ENCODE data around the gene PLA2G12B.
"Not testable (repeated sequence)": the region's sequence is repeated elsewhere in the genome, so short reads cannot be mapped to it uniquely, and the experiment has no call there.

Gene PLA2G12B

DNA sequence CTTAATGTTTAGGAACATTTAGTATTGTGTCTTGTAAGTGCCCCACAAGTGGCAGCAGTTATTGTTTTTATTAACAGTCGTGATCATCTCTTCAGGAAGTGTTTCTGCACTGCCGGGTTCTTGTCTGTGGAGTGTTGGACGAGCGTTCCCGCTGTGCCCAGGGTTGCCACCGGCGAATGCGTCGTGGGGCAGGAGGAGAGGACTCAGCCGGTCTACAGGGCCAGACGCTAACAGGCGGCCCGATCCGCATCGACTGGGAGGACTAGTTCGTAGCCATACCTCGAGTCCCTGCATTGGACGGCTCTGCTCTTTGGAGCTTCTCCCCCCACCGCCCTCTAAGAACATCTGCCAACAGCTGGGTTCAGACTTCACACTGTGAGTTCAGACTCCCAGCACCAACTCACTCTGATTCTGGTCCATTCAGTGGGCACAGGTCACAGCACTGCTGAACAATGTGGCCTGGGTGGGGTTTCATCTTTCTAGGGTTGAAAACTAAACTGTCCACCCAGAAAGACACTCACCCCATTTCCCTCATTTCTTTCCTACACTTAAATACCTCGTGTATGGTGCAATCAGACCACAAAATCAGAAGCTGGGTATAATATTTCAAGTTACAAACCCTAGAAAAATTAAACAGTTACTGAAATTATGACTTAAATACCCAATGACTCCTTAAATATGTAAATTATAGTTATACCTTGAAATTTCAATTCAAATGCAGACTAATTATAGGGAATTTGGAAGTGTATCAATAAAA is 22.2 kb downstream of the PLA2G12B start:
- no peak for DNase-seq

DNA sequence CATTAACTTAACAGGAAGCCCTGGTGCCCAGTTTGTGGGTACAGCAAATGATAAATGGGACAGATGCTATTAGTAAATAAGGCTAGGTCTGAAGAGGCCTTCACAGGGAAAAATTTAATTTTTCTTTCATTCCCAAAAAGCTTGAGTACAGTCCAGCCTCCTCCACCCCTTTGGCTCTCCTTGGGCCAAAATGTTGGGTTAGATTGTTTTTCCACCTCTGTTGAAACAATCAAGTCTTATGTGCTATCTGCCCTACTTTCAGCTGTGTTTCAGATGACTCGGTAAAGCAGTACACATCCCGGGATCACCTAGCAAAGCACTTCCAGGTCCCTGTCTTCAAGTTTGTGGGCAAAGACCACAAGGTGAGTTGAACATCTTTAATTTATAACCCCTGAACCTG is 24.3 kb downstream of the PLA2G12B start:
- DNase-seq: no peak

- DNase-seq: no peak
Measured at GRCh38 chr10:72928798-72929197, 25.8 kb downstream of the PLA2G12B start.

DNA sequence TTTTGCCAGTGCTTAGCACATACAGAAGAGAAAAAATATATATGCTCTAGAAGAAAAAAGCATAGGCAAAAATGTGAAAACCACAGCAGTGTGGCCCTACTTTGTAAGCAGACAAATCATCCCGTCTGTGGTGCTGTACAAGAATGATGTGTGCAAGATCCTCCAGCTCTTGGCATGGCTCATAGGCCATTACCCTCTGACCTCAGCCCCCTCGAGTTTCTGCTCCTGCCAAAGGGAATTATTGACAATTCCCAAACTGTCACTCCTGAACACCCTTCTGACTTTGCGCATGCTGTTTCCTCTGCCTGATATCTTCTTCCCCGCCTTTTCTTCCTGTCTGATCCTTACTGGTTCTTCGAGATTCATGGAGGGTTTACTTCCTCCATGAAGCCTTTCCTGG is 27.1 kb downstream of the PLA2G12B start:
- no peak for DNase-seq

- no peak for DNase-seq
Measured at GRCh38 chr10:72925951-72926465, 28.6 kb downstream of the PLA2G12B start.

DNA sequence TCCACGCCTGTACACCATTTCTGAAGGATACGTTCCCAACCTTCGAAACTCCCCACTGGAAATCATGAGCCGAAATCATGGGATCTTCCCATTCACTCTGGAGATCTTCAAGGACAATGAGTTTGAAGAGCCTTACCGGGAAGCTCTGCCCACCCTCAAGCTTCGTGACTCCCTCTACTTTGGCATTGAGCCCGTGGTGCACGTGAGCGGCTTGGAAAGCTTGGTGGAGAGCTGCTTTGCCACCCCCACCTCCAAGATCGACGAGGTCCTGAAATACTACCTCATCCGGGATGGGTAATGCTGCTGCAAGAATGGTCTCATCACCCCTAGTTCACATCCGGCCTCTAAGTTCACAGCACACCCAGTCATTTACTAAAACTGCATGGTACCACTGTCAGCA is 30.3 kb downstream of the PLA2G12B start:
- DNase-seq: no peak

DNA sequence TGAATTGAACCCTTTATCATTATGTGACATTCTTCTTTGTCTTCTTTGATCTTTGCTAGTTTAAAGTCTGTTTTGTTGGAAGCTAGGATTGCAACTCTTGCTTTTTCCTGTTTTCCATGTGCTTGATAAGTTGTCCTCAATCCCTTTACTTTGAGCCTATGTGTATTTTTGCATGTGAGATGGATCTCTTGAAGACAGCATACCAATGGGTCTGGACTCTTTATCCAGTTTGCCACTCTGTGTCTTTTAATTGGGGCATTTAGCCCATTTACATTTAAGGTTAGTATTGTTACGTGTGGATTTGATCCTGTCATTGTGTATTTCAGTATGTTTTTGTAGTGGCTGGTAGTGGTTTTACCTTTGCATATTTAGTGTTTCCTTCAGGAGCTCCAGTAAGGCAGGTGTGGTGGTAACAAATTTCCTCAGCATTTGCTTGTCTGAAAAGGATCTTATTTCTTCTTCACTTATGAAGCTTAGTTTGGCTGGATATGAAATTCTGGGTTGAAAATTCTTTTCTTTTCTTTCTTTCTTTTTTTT is 33.4 kb downstream of the PLA2G12B start:
- not testable (repeated sequence) for DNase-seq

DNA sequence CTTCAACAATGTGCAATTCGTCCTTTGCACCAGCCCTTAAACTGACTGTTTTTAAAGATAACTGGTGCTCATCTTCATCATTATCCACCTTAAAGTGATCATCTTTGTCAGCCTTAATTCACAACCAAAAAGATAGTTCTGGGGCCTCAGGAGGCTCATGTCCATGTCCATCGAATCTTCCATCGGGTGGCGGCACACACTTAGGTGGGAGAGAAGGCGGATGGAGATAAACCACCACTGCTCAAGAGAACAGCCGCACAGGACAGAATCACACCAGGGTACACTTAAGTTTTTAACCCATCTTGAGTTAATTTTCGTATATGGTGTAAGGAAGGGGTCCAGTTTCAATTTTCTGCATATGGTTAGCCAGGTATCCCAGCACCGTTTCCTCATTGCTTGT is 36.3 kb downstream of the PLA2G12B start:
- DNase-seq: no peak

GRCh38 chr10:72917803-72918332 is 36.7 kb downstream of the PLA2G12B start:
- not testable (repeated sequence) for DNase-seq

DNA sequence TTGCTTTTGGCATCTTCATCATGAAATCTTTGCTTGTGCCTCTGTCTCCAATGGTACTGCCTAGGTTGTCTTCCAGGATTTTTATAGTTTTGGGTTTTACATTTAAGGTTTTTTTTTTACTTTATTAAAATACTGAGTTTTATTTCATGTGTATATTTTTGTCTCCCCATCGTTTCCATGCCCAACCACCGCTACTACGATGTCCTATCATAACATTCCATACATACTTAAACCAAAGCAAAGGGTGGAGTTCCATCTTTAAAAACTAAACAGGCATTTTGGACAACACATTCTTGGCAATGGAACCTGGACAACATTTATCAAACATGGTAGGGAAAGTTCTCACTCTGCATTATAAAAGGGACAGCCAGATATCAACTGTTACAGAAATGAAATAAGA is 37.4 kb downstream of the PLA2G12B start:
- DNase-seq: not testable (repeated sequence)

DNA sequence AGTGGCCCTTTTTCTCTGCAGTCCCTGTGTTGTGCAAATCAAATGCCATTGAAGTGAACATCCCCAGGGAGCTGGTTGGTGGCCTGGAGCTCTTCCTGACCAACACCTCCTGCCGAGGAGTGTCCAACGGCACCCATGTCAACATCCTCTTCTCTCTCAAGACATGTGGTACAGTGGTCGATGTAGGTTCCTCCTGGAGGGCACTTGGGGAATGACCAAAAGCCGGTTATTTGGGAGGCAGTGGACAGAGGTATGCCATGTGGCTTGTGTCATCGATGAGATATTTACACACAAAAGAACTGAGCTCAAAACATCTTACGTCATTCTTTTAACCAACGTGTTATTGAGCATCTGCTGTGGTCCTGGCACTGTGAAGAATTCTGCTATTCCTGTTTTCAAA is 41.3 kb downstream of the PLA2G12B start:
- DNase-seq: no peak

DNA sequence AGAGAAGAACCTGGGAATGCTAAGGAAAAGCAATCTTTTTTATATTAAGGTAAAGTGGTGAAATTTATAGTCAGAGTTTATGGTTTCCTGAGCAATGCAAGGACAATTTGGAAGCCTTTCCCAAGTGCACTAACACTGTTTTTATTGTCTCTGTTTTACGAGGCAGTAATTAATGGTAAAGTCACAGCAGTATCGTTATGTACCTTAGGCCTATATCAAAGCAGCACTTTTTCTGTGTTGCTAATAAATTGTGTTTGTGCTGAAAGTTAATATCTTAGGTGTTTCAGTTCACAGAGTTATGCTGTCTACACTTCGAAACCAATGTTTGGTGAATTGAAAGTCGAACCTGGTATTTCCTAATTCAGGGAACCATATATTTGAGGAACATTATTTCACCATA is 41.9 kb downstream of the PLA2G12B start:
- DNase-seq: no peak

DNA sequence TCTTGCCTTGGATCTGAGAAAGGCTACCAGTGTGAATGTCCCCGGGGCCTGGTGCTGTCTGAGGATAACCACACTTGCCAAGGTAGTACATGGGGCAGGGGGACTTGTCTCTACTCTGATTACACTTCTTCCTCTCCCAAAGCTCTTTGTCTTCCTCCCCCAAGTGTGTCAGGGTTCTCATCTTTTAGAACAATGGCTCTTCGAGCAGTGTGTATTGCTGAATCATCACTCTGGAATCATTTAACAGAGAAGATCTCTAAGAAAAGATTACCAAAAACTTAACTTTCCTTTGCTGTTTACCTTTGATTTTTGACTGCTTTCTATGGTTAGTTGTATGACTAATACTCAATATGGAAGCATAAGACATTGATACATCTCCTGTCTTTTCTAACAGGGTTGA is 42.8 kb downstream of the PLA2G12B start:
- DNase-seq: no peak

- DNase-seq: no peak
Measured at GRCh38 chr10:72910705-72911104, 43.9 kb downstream of the PLA2G12B start.

DNA sequence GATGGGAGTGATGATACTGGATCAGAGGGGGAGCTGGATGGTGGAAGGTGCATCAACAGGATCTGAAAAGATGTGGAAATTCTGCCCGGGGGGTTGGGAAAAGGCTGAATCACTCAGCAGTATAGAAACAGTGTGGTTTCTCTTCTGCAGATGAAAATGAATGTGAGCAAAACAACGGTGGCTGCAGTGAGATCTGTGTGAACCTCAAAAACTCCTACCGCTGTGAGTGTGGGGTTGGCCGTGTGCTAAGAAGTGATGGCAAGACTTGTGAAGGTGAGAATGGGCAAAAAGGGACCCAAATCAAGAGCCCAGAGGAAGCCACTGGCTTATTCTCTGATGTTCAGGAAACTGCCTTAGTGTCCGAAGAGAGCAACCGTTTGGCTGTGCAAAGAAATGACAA is 48.2 kb downstream of the PLA2G12B start:
- no peak for DNase-seq

DNA sequence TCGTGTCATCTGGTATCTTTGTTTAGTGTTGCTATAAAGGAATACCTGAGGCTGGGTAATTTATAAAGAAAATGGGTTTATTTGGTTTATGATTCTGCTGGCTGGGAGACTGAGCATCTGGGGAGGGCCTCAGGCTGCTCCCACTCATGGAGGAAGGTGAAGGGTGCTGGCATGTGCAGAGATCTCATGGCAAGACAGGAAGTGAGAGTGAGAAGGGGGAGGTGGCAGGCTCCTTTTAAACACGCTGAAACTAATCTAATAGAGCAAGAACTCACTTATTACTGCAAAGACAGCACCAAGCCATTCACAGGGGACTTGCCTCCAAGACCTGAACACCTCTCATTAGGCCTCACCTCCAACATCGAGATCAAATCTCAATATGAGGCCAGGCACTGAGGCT is 49.8 kb downstream of the PLA2G12B start:
- no peak for DNase-seq

DNA sequence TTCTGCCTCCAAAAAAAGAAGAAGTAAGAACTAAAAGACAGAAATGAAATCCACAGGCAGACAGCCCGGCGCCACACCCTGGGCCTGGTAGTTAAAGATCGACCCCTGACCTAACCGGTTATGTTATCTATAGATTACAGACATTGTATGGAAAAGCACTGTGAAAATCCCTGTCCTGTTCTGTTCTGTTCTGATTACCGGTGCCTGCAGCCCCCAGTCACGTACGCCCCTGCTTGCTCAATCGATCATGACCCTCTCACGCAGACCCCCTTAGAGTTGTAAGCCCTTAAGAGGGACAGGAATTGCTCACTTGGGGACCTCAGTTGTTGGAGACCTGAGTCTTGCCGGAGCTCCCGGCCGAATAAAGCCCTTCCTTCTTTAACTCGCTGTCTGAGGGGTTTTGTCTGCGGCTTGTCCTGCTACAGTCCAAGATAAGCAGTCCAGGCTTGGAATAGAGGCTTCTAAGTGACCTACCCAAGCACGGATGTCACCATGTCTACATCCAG is 50.6 kb downstream of the PLA2G12B start:
- not testable (repeated sequence) for DNase-seq

DNA sequence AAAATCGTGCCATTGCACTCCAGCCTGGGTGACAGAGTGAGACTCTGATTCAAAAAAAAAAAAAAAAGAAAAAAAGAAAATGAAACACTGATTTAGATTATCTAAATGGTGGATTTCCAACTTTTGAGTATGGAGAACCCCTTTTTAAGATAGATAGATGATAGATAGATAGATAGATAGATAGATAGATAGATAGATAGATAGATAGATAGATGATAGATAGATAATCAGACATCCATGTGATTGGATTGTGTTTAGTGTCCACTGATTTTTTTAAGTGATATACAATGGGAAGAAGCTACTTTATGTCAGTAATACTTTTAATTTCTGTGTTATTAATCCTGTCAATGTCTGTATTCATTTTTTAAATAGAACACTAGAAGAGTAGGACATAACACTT is 55.1 kb downstream of the PLA2G12B start:
- DNase-seq: no peak

- DNase-seq: no peak
Measured at GRCh38 chr10:72898616-72899015, 56.0 kb downstream of the PLA2G12B start.

GRCh38 chr10:72895236-72895850 is 59.3 kb downstream of the PLA2G12B start:
- DNase-seq: no peak

- DNase-seq: no peak
Measured at GRCh38 chr10:72893136-72893798, 61.3 kb downstream of the PLA2G12B start, which contains the start of gene OIT3. Gene OIT3, plus strand, starts transcription at chr10:72893739. Its CDS starts 60 bp downstream, at chr10:72893799.

DNA sequence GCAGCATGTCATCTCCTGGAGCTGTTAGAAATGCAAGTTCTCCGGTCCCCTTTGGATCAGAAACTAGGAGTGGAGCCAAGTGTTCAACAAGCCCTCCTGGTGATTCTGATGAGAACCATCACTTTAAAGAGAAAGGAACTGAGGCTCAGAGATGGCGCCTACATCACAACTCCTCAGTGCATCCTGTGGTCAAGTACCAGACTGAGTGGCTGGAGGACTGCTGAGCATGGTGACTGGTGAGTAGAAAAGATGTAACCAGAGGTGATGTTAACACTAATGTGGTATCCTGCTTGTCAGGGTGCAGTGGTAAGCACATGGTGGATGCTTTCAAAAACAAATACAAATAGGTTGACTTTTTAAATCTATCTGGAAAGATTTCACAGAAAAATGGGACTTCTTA is 64.5 kb downstream of the PLA2G12B start:
- DNase-seq: no peak

DNA sequence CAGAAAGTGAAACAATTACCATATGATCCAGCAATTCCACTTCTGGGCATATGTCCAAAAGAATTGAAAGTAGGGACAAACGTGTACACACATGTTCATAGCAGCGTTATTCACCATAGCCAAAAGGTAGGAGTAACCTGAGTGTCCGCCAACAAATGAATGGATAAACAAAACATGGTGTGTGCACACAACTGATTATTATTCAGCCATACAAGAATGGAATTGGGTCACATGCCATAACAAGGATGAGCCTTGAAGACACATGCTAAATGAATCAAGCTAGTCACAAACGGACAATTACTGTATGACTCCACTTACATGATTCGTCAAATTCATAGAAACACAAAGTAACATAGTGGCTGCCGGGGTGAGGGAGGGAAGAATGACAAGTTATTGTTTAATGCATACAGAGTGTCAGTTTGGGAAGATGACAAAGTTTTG is 65.2 kb downstream of the PLA2G12B start:
- no peak for DNase-seq
